Keratinocyte (primary cell): ENCODE results near the gene AGTRAP.

ENCODE experiments used
- CTCF ChIP-seq, 3 experiments: IDR thresholded peaks in 1 of 3; conservative IDR thresholded peaks in 1 of 3; optimal IDR thresholded peaks in 1 of 3; 2 replicates in 2 of 3; 3 replicates in 1 of 3; pipeline versions ENCODE3 to v1.5.1; 2011; ENCODE audit warnings: low read length in 3 of 3, mild to moderate bottlenecking in 3 of 3, moderate library complexity in 2 of 3, control low read depth in 1 of 3, inconsistent platforms in 1 of 3; ENCODE audit not compliant: insufficient read depth in 2 of 3; ENCODE audit errors: extremely low read depth in 1 of 3
- EZH2 ChIP-seq: IDR thresholded peaks from one replicate; pipeline ENCODE4 v1.6.1; 2012; ENCODE audit warnings: inconsistent platforms, mild to moderate bottlenecking, low read length, moderate library complexity

GRCh38 chr1:11735531-11735853 is 444 bp upstream of the AGTRAP start:
- TF ChIP-seq CTCF (optimal IDR thresholded peaks at IDR 0.05 in 1 of 3, IDR thresholded peaks at IDR 0.05 in 1 of 3, conservative IDR thresholded peaks at IDR 0.05 in 1 of 3; ENCODE audit: extremely low read depth in 1 of 3, insufficient read depth in 2 of 3, low read length in 3 of 3) (no peak), EZH2 (no peak)
